K562 (cell line): Measurements from ENCODE around the gene GEMIN5. TPM values are rescaled to one million over a fixed set of nuclear protein-coding genes. Genes with fewer than 3 reads are reported as not detected.

Experiments
- EP300 ChIP-seq: IDR thresholded peaks from 2 replicates; pipeline ENCODE4 v1.6.1; 2012; ENCODE audit warnings: low read length, improper control_type of control experiment
- FOXK2 ChIP-seq, 2 experiments: fragments of 450-650 bp; IDR thresholded peaks in 1 of 2; conservative IDR thresholded peaks in 1 of 2; 2 replicates each; pipeline ENCODE4 v1.6.1; 2016; ENCODE audit warnings: low read depth in 2 of 2, mild to moderate bottlenecking in 1 of 2
- FUS ChIP-seq: fragments of 200-400 bp; formaldehyde crosslinking; optimal IDR thresholded peaks from 2 replicates; pipeline ENCODE3; 2017; ENCODE audit warnings: low read depth, low read length
- MAX ChIP-seq: sonication (generic); formaldehyde crosslinking; IDR thresholded peaks from 2 replicates; pipeline ENCODE4 v1.9.0; 2022; ENCODE audit warnings: mild to moderate bottlenecking, missing genetic modification reagents
- NFE2L1 ChIP-seq: fragments of 450-650 bp; IDR thresholded peaks from 2 replicates; pipeline ENCODE4 v1.6.1; 2016; ENCODE audit warnings: missing genetic modification characterization, low read depth, mild to moderate bottlenecking, missing compliant biosample characterization, moderate library complexity, borderline replicate concordance
- PML ChIP-seq: IDR thresholded peaks from 2 replicates; pipeline ENCODE4 v1.6.1; 2012; ENCODE audit warnings: low read length, inconsistent platforms
- PRDM10 ChIP-seq: fragments of 450-650 bp; IDR thresholded peaks from 2 replicates; pipeline ENCODE4 v1.6.1; 2018; ENCODE audit not compliant: partially characterized antibody
- RHOXF2B ChIP-seq: fragments of 250-450 bp; sonication (Bioruptor Pico); conservative IDR thresholded peaks from 2 replicates; pipeline ENCODE4 v1.5.1; 2021
- SAP30 ChIP-seq: fragments of 200-600 bp; sonication (generic); IDR thresholded peaks from 2 replicates; pipeline ENCODE4 v1.6.1; 2012; ENCODE audit warnings: borderline replicate concordance, low read depth, mild to moderate bottlenecking, moderate library complexity, low read length, control low read depth, inconsistent platforms; ENCODE audit not compliant: insufficient read depth, poor library complexity, severe bottlenecking
- SUPT5H ChIP-seq: fragments of 450-650 bp; IDR thresholded peaks from 2 replicates; pipeline ENCODE4 v1.6.1; 2016
- TFAM ChIP-seq: fragments of 250-450 bp; sonication (Bioruptor Pico); conservative IDR thresholded peaks from 2 replicates; pipeline ENCODE4 v1.5.0; 2021; ENCODE audit warnings: mild to moderate bottlenecking, moderate library complexity
- TOE1 ChIP-seq, 2 experiments: fragments of 450-650 bp in 1 of 2; sonication (generic) in 1 of 2; formaldehyde crosslinking in 1 of 2; IDR thresholded peaks; 2 replicates each; pipeline versions ENCODE4 v1.7.1 to v1.8.0; 2016 to 2022; ENCODE audit warnings: borderline replicate concordance in 2 of 2, mild to moderate bottlenecking in 2 of 2, antibody characterized with exemption in 1 of 2, inconsistent platforms in 1 of 2, low read depth in 1 of 2, missing genetic modification reagents in 1 of 2, moderate library complexity in 1 of 2
- ZNF133 ChIP-seq: fragments of 250-450 bp; sonication (Bioruptor Pico); IDR thresholded peaks from 2 replicates; pipeline ENCODE4 v1.4.0; 2020; ENCODE audit warnings: mild to moderate bottlenecking
- ZNF384 ChIP-seq: IDR thresholded peaks from 2 replicates; pipeline ENCODE4 v1.6.1; 2012; ENCODE audit warnings: low read depth, low read length, improper control_type of control experiment
- ZNF41 ChIP-seq: fragments of 250-450 bp; sonication (Bioruptor Pico); conservative IDR thresholded peaks from 2 replicates; pipeline ENCODE4 v1.4.0; 2020; ENCODE audit warnings: mild to moderate bottlenecking
- polyA plus RNA-seq, 8 experiments: library from polyadenylated mRNA; depleted of rRNA in 4 of 8; stranded (reverse) in 5 of 8; unstranded in 3 of 8; fragments of >200 nt; fragmentation: Nextera tagmentation in 2 of 8; fragmentation: Illumina TruSeq in 1 of 8; extraction: Ambion mirVana in 2 of 8; extraction: Trizol in 1 of 8; gene quantifications; 2 replicates each; pipeline versions ENCODE4 v1.2.1 to v1.2.3, GENCODE V29; 2011 to 2014; ENCODE audit warnings: inconsistent platforms in 1 of 8, missing spikeins in 1 of 8
- total RNA-seq, 7 experiments: library from RNA; depleted of rRNA in 6 of 7; stranded (reverse); fragments of >200 nt in 6 of 7; fragmentation: Illumina TruSeq in 2 of 7; extraction: Trizol in 2 of 7; gene quantifications; 2 replicates each; pipeline versions ENCODE4 v1.2.1 to v1.2.3, GENCODE V29; 2011 to 2021; ENCODE audit warnings: low replicate concordance in 1 of 7
- TF ChIP-seq, protein P1 (sequence below): fragments of 450-650 bp; formaldehyde crosslinking; IDR thresholded peaks from 2 replicates; pipeline ENCODE4 v1.4.0; 2020; ENCODE audit warnings: mild to moderate bottlenecking, moderate library complexity
- TF ChIP-seq, protein P2 (sequence below): sonication (generic); formaldehyde crosslinking; IDR thresholded peaks from 2 replicates; pipeline ENCODE4 v1.8.0; 2022; ENCODE audit warnings: mild to moderate bottlenecking, missing genetic modification reagents
- TF ChIP-seq, protein P3 (sequence below): sonication (generic); formaldehyde crosslinking; IDR thresholded peaks from 2 replicates; pipeline ENCODE4 v1.8.0; 2022; ENCODE audit warnings: missing genetic modification reagents, mild to moderate bottlenecking, borderline replicate concordance

GEMIN5 gene
- total and polyA plus RNA-seq, 9 of the 15 experiments (the other 6 are each of a cell fraction or from before 2014, with no cell fraction given) = 10.3 to 48.2 (median 34.7) TPM

DNA sequence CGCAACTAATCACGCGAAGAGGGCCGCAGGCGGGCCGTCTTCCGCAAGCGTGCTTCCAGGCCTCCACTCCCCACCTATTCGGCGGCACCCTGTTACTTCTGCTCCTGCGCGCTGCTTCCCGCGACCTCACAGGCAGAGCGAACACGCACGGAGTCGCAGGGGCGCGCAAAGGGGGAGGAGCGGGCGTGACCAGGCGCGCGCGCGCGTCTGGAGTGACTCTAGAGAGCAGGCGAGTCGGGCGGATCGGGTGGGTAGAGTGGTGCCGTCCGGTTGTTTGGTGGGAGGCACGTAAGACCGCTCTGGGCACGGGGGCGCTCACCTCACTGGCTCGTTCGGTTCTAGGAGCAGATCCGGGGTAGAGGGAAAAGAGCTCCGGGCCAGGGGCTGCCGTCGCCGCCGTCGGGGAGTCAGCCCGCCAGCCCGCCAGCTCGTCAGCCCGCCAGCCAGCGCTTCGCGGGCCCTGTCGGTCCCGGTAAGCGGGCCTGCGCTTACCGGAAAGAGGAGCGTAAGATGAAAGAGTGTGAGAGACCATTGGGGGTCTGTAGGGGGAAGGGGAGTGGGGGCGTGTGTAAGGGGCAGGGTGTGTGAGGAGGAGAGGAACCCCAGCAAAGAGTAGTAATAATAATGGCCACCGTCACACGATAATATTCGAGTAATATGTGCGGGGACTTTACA is 79.6 kb downstream of the GEMIN5 start, which contains the start of gene CNOT8 (continued):
- TF ChIP-seq FUS (no peak), TOE1 (IDR thresholded peaks at IDR 0.05; ENCODE audit: borderline replicate concordance) (peak; percentile 57; the same call in 1 of the 2 replicates), TOE1 (CRISPR knock-in tag; IDR thresholded peaks at IDR 0.05; ENCODE audit: borderline replicate concordance, low read depth) (no peak), ZNF41 (CRISPR knock-in tag) (no peak), FOXK2 (conservative IDR thresholded peaks at IDR 0.05 in 1 of 2, IDR thresholded peaks at IDR 0.05 in 1 of 2; ENCODE audit: low read depth in 2 of 2) (peak in 1 of 2 experiments; percentile 16; a peak in 3 of 4 replicates), PML (peak; percentile 87), ZNF133 (CRISPR knock-in tag) (no peak), EP300 (0 out of 2 replicates have a peak, but pooled peaks have one; percentile 11), MAX (CRISPR knock-in tag) (peak; percentile 64; the same call in 1 of the 2 replicates), TFAM (CRISPR knock-in tag) (no peak), RHOXF2B (0 out of 2 replicates have a peak, but pooled peaks have one; percentile 46), ZNF384 (peak; percentile 47; the same call in 1 of the 2 replicates), SUPT5H (peak; percentile 96), PRDM10 (peak; percentile 89), SAP30 (peak; percentile 60), NFE2L1 (tag) (no peak)
- TF ChIP-seq, protein P1, sequence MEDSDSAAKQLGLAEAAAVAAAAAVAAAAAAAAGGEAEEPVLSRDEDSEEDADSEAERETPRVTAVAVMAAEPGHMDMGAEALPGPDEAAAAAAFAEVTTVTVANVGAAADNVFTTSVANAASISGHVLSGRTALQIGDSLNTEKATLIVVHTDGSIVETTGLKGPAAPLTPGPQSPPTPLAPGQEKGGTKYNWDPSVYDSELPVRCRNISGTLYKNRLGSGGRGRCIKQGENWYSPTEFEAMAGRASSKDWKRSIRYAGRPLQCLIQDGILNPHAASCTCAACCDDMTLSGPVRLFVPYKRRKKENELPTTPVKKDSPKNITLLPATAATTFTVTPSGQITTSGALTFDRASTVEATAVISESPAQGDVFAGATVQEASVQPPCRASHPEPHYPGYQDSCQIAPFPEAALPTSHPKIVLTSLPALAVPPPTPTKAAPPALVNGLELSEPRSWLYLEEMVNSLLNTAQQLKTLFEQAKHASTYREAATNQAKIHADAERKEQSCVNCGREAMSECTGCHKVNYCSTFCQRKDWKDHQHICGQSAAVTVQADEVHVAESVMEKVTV (CRISPR knock-in tag) = 0 out of 2 replicates have a peak, but pooled peaks have one; percentile 29
- TF ChIP-seq, protein P2, sequence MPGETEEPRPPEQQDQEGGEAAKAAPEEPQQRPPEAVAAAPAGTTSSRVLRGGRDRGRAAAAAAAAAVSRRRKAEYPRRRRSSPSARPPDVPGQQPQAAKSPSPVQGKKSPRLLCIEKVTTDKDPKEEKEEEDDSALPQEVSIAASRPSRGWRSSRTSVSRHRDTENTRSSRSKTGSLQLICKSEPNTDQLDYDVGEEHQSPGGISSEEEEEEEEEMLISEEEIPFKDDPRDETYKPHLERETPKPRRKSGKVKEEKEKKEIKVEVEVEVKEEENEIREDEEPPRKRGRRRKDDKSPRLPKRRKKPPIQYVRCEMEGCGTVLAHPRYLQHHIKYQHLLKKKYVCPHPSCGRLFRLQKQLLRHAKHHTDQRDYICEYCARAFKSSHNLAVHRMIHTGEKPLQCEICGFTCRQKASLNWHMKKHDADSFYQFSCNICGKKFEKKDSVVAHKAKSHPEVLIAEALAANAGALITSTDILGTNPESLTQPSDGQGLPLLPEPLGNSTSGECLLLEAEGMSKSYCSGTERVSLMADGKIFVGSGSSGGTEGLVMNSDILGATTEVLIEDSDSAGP (CRISPR knock-in tag) = no peak
- TF ChIP-seq, protein P3, sequence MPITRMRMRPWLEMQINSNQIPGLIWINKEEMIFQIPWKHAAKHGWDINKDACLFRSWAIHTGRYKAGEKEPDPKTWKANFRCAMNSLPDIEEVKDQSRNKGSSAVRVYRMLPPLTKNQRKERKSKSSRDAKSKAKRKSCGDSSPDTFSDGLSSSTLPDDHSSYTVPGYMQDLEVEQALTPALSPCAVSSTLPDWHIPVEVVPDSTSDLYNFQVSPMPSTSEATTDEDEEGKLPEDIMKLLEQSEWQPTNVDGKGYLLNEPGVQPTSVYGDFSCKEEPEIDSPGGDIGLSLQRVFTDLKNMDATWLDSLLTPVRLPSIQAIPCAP (CRISPR knock-in tag) = 0 out of 2 replicates have a peak, but pooled peaks have one; percentile 28
